Panc1 (cell line): ENCODE measurements around the gene SPAG6. TPM values are rescaled to one million over a fixed set of nuclear protein-coding genes. Genes with fewer than 3 reads are reported as not detected.

ENCODE experiments used
- ATAC-seq: fragments of 200-7000 bp; cut with Tn5 transposase; 2 replicates; pipeline ENCODE4 v1.9.1; 2020; ENCODE audit warnings: mild to moderate bottlenecking, moderate library complexity
- BruUV-seq: library from RNA; stranded (reverse); fragments of 400-500 nt; replicated peaks from 2 replicates; lab custom pipeline; 2021; lab: Mats Ljungman, UMichigan
- CTCF ChIA-PET: fragments of 300-600 bp; sonication (Branson Sonifier 250); formaldehyde crosslinking; loops from one replicate; lab custom pipeline; 2022; ENCODE audit warnings: antibody characterized with exemption; lab: Charles Lee
- POLR2A ChIA-PET: fragments of 300-600 bp; sonication (Branson Sonifier 250); formaldehyde crosslinking; loops from one replicate; lab custom pipeline; 2022; ENCODE audit warnings: antibody characterized with exemption; lab: Charles Lee
- DNase-seq: peaks from one replicate; pipeline ENCODE4 v3.0.0-alpha.2; 2010; ENCODE audit warnings: low read depth, low spot score
- H3K27ac ChIP-seq: 2 replicates; pipeline ENCODE4 v1.5.1; 2011; ENCODE audit warnings: mild to moderate bottlenecking, low read length, inconsistent platforms
- H3K27me3 ChIP-seq: fragments of 200-500 bp; sonication (Bioruptor generic); 2 replicates; pipeline ENCODE4 v1.6.0; 2014; ENCODE audit warnings: low read length, inconsistent platforms; ENCODE audit not compliant: control insufficient read depth, insufficient read depth
- H3K36me3 ChIP-seq: fragments of 200-500 bp; sonication (Bioruptor generic); 2 replicates; pipeline ENCODE4 v1.5.1; 2014; ENCODE audit warnings: inconsistent platforms, mild to moderate bottlenecking, low read length, moderate library complexity; ENCODE audit not compliant: control insufficient read depth, insufficient read depth
- H3K4me1 ChIP-seq: 2 replicates; pipeline ENCODE4 v1.5.1; 2011; ENCODE audit warnings: inconsistent platforms, mild to moderate bottlenecking, low read length, moderate library complexity; ENCODE audit not compliant: control insufficient read depth, insufficient read depth
- H3K4me3 ChIP-seq, 2 experiments: 2 replicates each; pipeline ENCODE4 v1.5.1; 2011 to 2012; ENCODE audit warnings: low read depth in 2 of 2, low read length in 2 of 2, mild to moderate bottlenecking in 2 of 2, inconsistent platforms in 1 of 2, moderate library complexity in 1 of 2
- H3K9me3 ChIP-seq: fragments of 200-500 bp; sonication (Bioruptor generic); 2 replicates; pipeline ENCODE4 v1.5.1; 2014; ENCODE audit warnings: low read depth, mild to moderate bottlenecking, inconsistent platforms, low read length, moderate library complexity; ENCODE audit not compliant: control insufficient read depth, insufficient read depth
- CTCF ChIP-seq: fragments of 450-650 bp; IDR thresholded peaks from 2 replicates; pipeline ENCODE4 v1.5.1; 2017; ENCODE audit warnings: mild to moderate bottlenecking
- POLR2AphosphoS5 ChIP-seq: IDR thresholded peaks from 2 replicates; pipeline ENCODE4 v1.6.1; 2012; ENCODE audit warnings: mild to moderate bottlenecking, low read depth, low read length, moderate library complexity
- REST ChIP-seq, 2 experiments: IDR thresholded peaks; 2 replicates each; pipeline ENCODE4 v1.6.1; 2011 to 2012; ENCODE audit warnings: low read depth in 2 of 2, control low read depth in 1 of 2, low read length in 1 of 2, mild to moderate bottlenecking in 1 of 2, moderate library complexity in 1 of 2; ENCODE audit not compliant: insufficient read depth in 1 of 2
- SIN3A ChIP-seq: IDR thresholded peaks from 2 replicates; pipeline ENCODE4 v1.6.1; 2012; ENCODE audit warnings: low read depth, mild to moderate bottlenecking, low read length, moderate library complexity, borderline replicate concordance; ENCODE audit not compliant: insufficient read depth
- TCF7L2 ChIP-seq: IDR thresholded peaks from 2 replicates; pipeline ENCODE4 v1.6.1; 2011; ENCODE audit warnings: mild to moderate bottlenecking, low read depth, low read length, inconsistent platforms
- in situ Hi-C: cut with HindIII; loops from 2 replicates; pipeline ENCODE4 v1.10.0; 2016; ENCODE audit warnings: low sequenced_read_pairs, low pct_unique_long_range_greater_than_20kb
- intact Hi-C: fragments of 100-400 bp; cut with micrococcal nuclease; formaldehyde crosslinking; loops from one replicate; pipeline ENCODE4 v1.10.0; 2022; ENCODE audit not compliant: unreplicated experiment
- total RNA-seq: library from RNA; stranded (reverse); gene quantifications from one replicate; pipeline ENCODE4 v1.2.1, GENCODE V29; 2021; ENCODE audit not compliant: unreplicated experiment

The SPAG6 gene
- total RNA-seq, 1 experiment from 2014 or later: not detected

GRCh38 chr10:22339761-22340328 lies 5.5 kb upstream of the SPAG6 start:
- Histone ChIP-seq H3K9me3 (no peaks in the 10 kb centered on the region), H3K36me3 (no peaks in the 10 kb centered on the region), H3K4me3 (peak overlapping the region; percentile 67), H3K27ac (peak overlapping the region; percentile 77), H3K27me3 (peaks cover 38% of the 10 kb centered on the region), H3K4me1 (no peaks in the 10 kb centered on the region; the same call in 1 of the 2 replicates)
- CTCF ChIA-PET: interaction anchor here (0.6 kb wide), 1 partner anchor 356 kb away, joined by 3 read pairs; no protein-coding TSS in a partner anchor
- ATAC-seq (no peak), DNase-seq (no peak)
- TF ChIP-seq POLR2AphosphoS5: no peak
- no peak for TF ChIP-seq TCF7L2
- TF ChIP-seq CTCF: no peak
- TF ChIP-seq REST (IDR thresholded peaks at IDR 0.05; ENCODE audit: insufficient read depth in 1 of 2, low read depth in 2 of 2, low read length in 1 of 2): no peak
- no peak for TF ChIP-seq SIN3A
- no TSS peak for BruUV-seq
- in situ Hi-C loops: no loop called here
- intact Hi-C loops: no loop called here
- POLR2A ChIA-PET: interaction anchor here (0.6 to 0.7 kb wide), 3 partner anchors 17 to 346 kb away, joined by 4 to 5 read pairs (median 4); no protein-coding TSS in a partner anchor

- ATAC-seq: peak; percentile 86
- Histone ChIP-seq H3K27ac (peak overlapping the region; percentile 77), H3K4me3 (peak overlapping the region; percentile 67), H3K36me3 (no peaks in the 10 kb centered on the region), H3K9me3 (no peaks in the 10 kb centered on the region), H3K4me1 (no peaks in the 10 kb centered on the region; the same call in 1 of the 2 replicates), H3K27me3 (peaks cover 38% of the 10 kb centered on the region)
- POLR2A ChIA-PET: interaction anchor here (0.6 to 0.7 kb wide), 2 partner anchors 63 to 347 kb away, joined by 4 to 5 read pairs; no protein-coding TSS in a partner anchor
- CTCF ChIA-PET: interaction anchor here (0.6 kb wide), 2 partner anchors 357 to 647 kb away, joined by 3 read pairs; no protein-coding TSS in a partner anchor
- no TSS peak for BruUV-seq
- intact Hi-C loops (no loop called here), in situ Hi-C loops (no loop called here)
- peak; percentile 73 for DNase-seq
- TF ChIP-seq REST (IDR thresholded peaks at IDR 0.05; ENCODE audit: insufficient read depth in 1 of 2, low read depth in 2 of 2, low read length in 1 of 2) (no peak), CTCF (no peak), POLR2AphosphoS5 (peak; percentile 56; the same call in 1 of the 2 replicates)
Measured at GRCh38 chr10:22340329-22341189, 4.7 kb upstream of the SPAG6 start.
